HG02885 (cell line): Measurements from ENCODE around the gene AOPEP.

Experiments
- ATAC-seq: cut with Tn5 transposase; IDR thresholded peaks from one replicate; pipeline ENCODE4 v1.9.1; 2021; ENCODE audit warnings: mild to moderate bottlenecking; ENCODE audit not compliant: unreplicated experiment, poor library complexity

Gene AOPEP

GRCh38 chr9:95132366-95133324 is 406.1 kb downstream of the AOPEP start:
- no peak for ATAC-seq

GRCh38 chr9:95133325-95133705 is 406.8 kb downstream of the AOPEP start:
- ATAC-seq = no peak

- ATAC-seq = no peak
Measured at GRCh38 chr9:95134457-95134881, 408.0 kb downstream of the AOPEP start.

GRCh38 chr9:95135756-95136155 is 409.3 kb downstream of the AOPEP start:
- no peak for ATAC-seq
